Measurements from ENCODE around the gene ZCCHC12. TPM values are rescaled to one million over a fixed set of nuclear protein-coding genes. Genes with fewer than 3 reads are reported as not detected.

ZCCHC12 gene
- total RNA-seq, 4 donors from 2014 or later = 0.32 to 0.55 TPM; not detected in 2

- WGBS, 2 donors (ENCODE audit: low coverage in 1 of 2) = 29% methylated on average over 3 of the region's 3 CpGs; no CpG with 5 or more reads in 1 of the 2 donors
- no peaks in the 10 kb centered on the region for H3K36me3 ChIP-seq
- in situ Hi-C loops (cut with MboI; ENCODE audit: low pct_ligation_motif_present in 1 of 4, low pct_unique_long_range_greater_than_20kb in 1 of 4, low sequenced_read_pairs in 3 of 4) = no loop called here
- H3K27me3 ChIP-seq = no peaks in the 10 kb centered on the region
- DNase-seq = no peak
- H3K4me1 ChIP-seq = no peaks in the 10 kb centered on the region
- no peak overlapping the region for H3K4me3 ChIP-seq
- TF ChIP-seq EP300 (IDR thresholded peaks at IDR 0.05; ENCODE audit: low read depth) (no peak), POLR2AphosphoS5 (IDR thresholded peaks at IDR 0.05) (no peak), CTCF (IDR thresholded peaks at IDR 0.05) (no peak), POLR2A (IDR thresholded peaks at IDR 0.05) (no peak)
- H3K9me3 ChIP-seq = no peaks in the 10 kb centered on the region
- intact Hi-C loops (cut with DNase I; ENCODE audit: low total_unique reads) = no loop called here
- H3K27ac ChIP-seq = no peak overlapping the region
Measured at GRCh38 chrX:118857006-118857405, 33.4 kb downstream of the ZCCHC12 start.

GRCh38 chrX:118861338-118861737, 37.7 kb downstream of the ZCCHC12 start:
- intact Hi-C loops (cut with DNase I; ENCODE audit: low total_unique reads) (no loop called here), in situ Hi-C loops (cut with MboI; ENCODE audit: low pct_ligation_motif_present in 1 of 4, low pct_unique_long_range_greater_than_20kb in 1 of 4, low sequenced_read_pairs in 3 of 4) (no loop called here)
- Histone ChIP-seq H3K27me3 (no peaks in the 10 kb centered on the region), H3K27ac (no peak overlapping the region), H3K36me3 (no peaks in the 10 kb centered on the region), H3K4me1 (no peaks in the 10 kb centered on the region), H3K9me3 (no peaks in the 10 kb centered on the region), H3K4me3 (no peak overlapping the region)
- 44 to 83% methylated on average over 1 to 2 of the region's 2 CpGs for WGBS, 2 donors (ENCODE audit: low coverage in 1 of 2)
- TF ChIP-seq CTCF (IDR thresholded peaks at IDR 0.05) (no peak), EP300 (IDR thresholded peaks at IDR 0.05; ENCODE audit: low read depth) (no peak), POLR2AphosphoS5 (IDR thresholded peaks at IDR 0.05) (no peak), POLR2A (IDR thresholded peaks at IDR 0.05) (no peak)
- no peak for DNase-seq

- intact Hi-C loops (cut with DNase I; ENCODE audit: low total_unique reads) = no loop called here
- in situ Hi-C loops (cut with MboI; ENCODE audit: low pct_ligation_motif_present in 1 of 4, low pct_unique_long_range_greater_than_20kb in 1 of 4, low sequenced_read_pairs in 3 of 4) = no loop called here
- TF ChIP-seq POLR2AphosphoS5 (IDR thresholded peaks at IDR 0.05) (no peak), POLR2A (IDR thresholded peaks at IDR 0.05) (no peak)
- H3K27me3 ChIP-seq = no peaks in the 10 kb centered on the region
- H3K4me1 ChIP-seq = no peaks in the 10 kb centered on the region
- no peak for DNase-seq
- 53% methylated on average over 1 of the region's 1 CpG; no CpG with 5 or more reads in 1 of the 2 donors for WGBS, 2 donors (ENCODE audit: low coverage in 1 of 2)
- H3K4me3 ChIP-seq = no peak overlapping the region
- H3K36me3 ChIP-seq = no peaks in the 10 kb centered on the region
- H3K9me3 ChIP-seq = no peaks in the 10 kb centered on the region
- H3K27ac ChIP-seq = no peak overlapping the region
Measured at GRCh38 chrX:118862091-118862490, 38.5 kb downstream of the ZCCHC12 start.

GRCh38 chrX:118862979-118863378, 39.4 kb downstream of the ZCCHC12 start:
- intact Hi-C loops (cut with DNase I; ENCODE audit: low total_unique reads) = no loop called here
- in situ Hi-C loops (cut with MboI; ENCODE audit: low pct_ligation_motif_present in 1 of 4, low pct_unique_long_range_greater_than_20kb in 1 of 4, low sequenced_read_pairs in 3 of 4) = no loop called here
- no peak overlapping the region for H3K4me3 ChIP-seq
- no peak for DNase-seq
- no peaks in the 10 kb centered on the region for H3K9me3 ChIP-seq
- H3K36me3 ChIP-seq = no peaks in the 10 kb centered on the region
- no peak for TF ChIP-seq EP300 (IDR thresholded peaks at IDR 0.05; ENCODE audit: low read depth)
- TF ChIP-seq CTCF (IDR thresholded peaks at IDR 0.05) = no peak
- no peak for TF ChIP-seq POLR2AphosphoS5 (IDR thresholded peaks at IDR 0.05)
- TF ChIP-seq POLR2A (IDR thresholded peaks at IDR 0.05) = no peak
- H3K4me1 ChIP-seq = no peaks in the 10 kb centered on the region
- 46 to 50% methylated on average over 1 to 4 of the region's 4 CpGs for WGBS, 2 donors (ENCODE audit: low coverage in 1 of 2)
- H3K27me3 ChIP-seq = no peaks in the 10 kb centered on the region
- H3K27ac ChIP-seq = no peak overlapping the region

DNA sequence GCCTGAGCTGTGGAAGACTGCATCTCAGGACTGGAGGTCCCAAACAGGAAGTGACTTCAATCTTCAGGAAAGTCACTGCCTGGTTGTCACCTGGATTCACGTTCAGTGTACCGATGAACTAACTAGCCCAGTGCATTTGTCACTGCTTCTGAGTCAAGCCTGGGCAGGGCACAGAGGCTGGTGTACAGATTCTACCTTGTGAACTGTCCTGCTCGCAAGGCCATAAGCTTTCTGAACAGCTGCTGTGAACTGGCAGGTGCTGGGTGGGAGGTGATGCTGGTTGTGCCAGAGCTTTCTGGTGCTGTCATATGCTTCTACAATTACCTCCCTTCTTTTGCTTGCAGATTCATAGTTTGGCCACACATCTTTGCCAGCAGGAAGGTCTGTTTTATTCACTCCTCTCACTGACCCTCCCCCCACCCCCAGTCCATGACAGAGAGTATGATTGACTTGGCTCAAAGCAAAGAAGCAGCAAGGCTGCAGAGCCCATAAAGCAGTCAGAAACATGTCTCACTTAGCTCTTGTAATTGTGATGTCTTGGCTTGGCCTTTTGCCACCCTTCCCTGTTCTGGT, 40.5 kb downstream of the ZCCHC12 start:
- in situ Hi-C loops (cut with MboI; ENCODE audit: low pct_ligation_motif_present in 1 of 4, low pct_unique_long_range_greater_than_20kb in 1 of 4, low sequenced_read_pairs in 3 of 4) = no loop called here
- H3K27ac ChIP-seq = no peak overlapping the region
- DNase-seq = no peak
- no peaks in the 10 kb centered on the region for H3K4me1 ChIP-seq
- 77% methylated on average over 3 of the region's 3 CpGs; no CpG with 5 or more reads in 1 of the 2 donors for WGBS, 2 donors (ENCODE audit: low coverage in 1 of 2)
- intact Hi-C loops (cut with DNase I; ENCODE audit: low total_unique reads) = no loop called here
- no peaks in the 10 kb centered on the region for H3K27me3 ChIP-seq
- TF ChIP-seq POLR2A (IDR thresholded peaks at IDR 0.05) (no peak), CTCF (IDR thresholded peaks at IDR 0.05) (no peak), POLR2AphosphoS5 (IDR thresholded peaks at IDR 0.05) (no peak), EP300 (IDR thresholded peaks at IDR 0.05; ENCODE audit: low read depth) (no peak)
- no peaks in the 10 kb centered on the region for H3K36me3 ChIP-seq
- no peaks in the 10 kb centered on the region for H3K9me3 ChIP-seq
- H3K4me3 ChIP-seq = no peak overlapping the region
